ENCODE measurements around the gene PLOD2. TPM values are rescaled to one million over a fixed set of nuclear protein-coding genes. Genes with fewer than 3 reads are reported as not detected.

PLOD2 gene
- total RNA-seq, 1 donor from 2014 or later: 117 TPM

- peak overlapping the region; percentile 93 for H3K9ac ChIP-seq (ENCODE audit: low read length)
- no peaks in the 10 kb centered on the region for H3K27me3 ChIP-seq (ENCODE audit: insufficient read depth, low read length)
- Mint-ChIP-seq H3K27me3 (ENCODE audit: low read depth, unreplicated experiment) (no peaks in the 10 kb centered on the region), H3K9me3 (ENCODE audit: unreplicated experiment) (no peaks in the 10 kb centered on the region), H3K4me3 (ENCODE audit: unreplicated experiment) (peak overlapping the region; percentile 98), H3K4me1 (ENCODE audit: low read depth, unreplicated experiment) (peaks cover 30% of the 10 kb centered on the region), H3K27ac (ENCODE audit: unreplicated experiment) (no peak overlapping the region), H3K36me3 (ENCODE audit: low read depth, unreplicated experiment) (peaks cover 2% of the 10 kb centered on the region)
- FAIRE-seq (no peak), DNase-seq (ENCODE audit: low read depth) (no peak)
- H3K4me2 ChIP-seq (ENCODE audit: low read length): peak overlapping the region; percentile 94
- H3K4me1 ChIP-seq (ENCODE audit: insufficient read depth, low read length): peaks cover 18% of the 10 kb centered on the region
- TF ChIP-seq, protein P1, sequence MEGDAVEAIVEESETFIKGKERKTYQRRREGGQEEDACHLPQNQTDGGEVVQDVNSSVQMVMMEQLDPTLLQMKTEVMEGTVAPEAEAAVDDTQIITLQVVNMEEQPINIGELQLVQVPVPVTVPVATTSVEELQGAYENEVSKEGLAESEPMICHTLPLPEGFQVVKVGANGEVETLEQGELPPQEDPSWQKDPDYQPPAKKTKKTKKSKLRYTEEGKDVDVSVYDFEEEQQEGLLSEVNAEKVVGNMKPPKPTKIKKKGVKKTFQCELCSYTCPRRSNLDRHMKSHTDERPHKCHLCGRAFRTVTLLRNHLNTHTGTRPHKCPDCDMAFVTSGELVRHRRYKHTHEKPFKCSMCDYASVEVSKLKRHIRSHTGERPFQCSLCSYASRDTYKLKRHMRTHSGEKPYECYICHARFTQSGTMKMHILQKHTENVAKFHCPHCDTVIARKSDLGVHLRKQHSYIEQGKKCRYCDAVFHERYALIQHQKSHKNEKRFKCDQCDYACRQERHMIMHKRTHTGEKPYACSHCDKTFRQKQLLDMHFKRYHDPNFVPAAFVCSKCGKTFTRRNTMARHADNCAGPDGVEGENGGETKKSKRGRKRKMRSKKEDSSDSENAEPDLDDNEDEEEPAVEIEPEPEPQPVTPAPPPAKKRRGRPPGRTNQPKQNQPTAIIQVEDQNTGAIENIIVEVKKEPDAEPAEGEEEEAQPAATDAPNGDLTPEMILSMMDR (IDR thresholded peaks at IDR 0.05; ENCODE audit: insufficient read depth, low read depth, low read length): no peak
- TF ChIP-seq EZH2 (IDR thresholded peaks at IDR 0.05; ENCODE audit: insufficient read depth, low read length): no peak
- H3K4me3 ChIP-seq (ENCODE audit: insufficient read depth, low read depth, low read length): no peak overlapping the region
- no peak overlapping the region for H2AFZ ChIP-seq (ENCODE audit: low read depth, low read length)
- peaks cover 72% of the 10 kb centered on the region for H4K20me1 ChIP-seq (ENCODE audit: insufficient read depth, low read length)
- peaks cover 94% of the 10 kb centered on the region for H3K79me2 ChIP-seq (ENCODE audit: insufficient read depth, low read length)
- H3K36me3 ChIP-seq (ENCODE audit: insufficient read depth, low read length): no peaks in the 10 kb centered on the region
- no peaks in the 10 kb centered on the region for H3K9me3 ChIP-seq (ENCODE audit: insufficient read depth, low read depth, low read length)
- no peak overlapping the region for H3K27ac ChIP-seq (ENCODE audit: low read depth, low read length)
Measured at GRCh38 chr3:146157325-146158060, 3.5 kb downstream of the PLOD2 start.

DNA sequence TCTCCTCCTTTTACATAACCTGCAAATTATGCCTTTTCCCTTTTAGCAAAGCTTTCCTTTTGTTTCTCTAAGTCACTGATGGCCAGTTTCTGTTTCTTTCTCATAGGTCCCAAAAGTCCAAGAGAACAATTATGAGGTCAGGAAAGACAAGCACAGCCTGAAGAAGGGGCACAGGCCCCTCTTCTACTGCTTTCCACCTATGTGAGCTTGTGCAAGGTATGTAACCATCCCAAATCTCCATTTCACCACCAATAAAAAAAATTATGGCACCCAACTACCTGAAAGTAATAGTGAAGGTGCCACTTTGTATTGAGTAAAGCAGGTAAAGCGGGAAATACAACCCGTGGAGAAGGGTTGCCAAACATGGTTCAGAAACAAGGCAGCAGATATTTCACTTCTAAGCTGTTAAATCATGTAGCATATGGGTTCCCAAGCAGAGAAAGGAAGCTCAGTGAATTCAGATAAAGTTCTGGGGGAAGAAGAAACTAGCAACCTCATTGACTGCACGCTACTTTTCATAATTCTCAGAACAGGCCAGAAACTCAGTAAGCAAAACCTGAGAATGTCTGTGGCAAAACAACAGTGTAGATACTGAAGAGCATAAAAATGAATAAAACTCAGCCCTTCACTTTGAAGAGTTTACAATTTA is 4.2 kb downstream of the PLOD2 start:
- H3K4me3 Mint-ChIP-seq (ENCODE audit: unreplicated experiment): peak overlapping the region; percentile 98
- H3K4me2 ChIP-seq (ENCODE audit: low read length): peak overlapping the region; percentile 94
- no peaks in the 10 kb centered on the region for H3K27me3 Mint-ChIP-seq (ENCODE audit: low read depth, unreplicated experiment)
- no peak overlapping the region for H3K27ac ChIP-seq (ENCODE audit: low read depth, low read length)
- H3K27me3 ChIP-seq (ENCODE audit: insufficient read depth, low read length): no peaks in the 10 kb centered on the region
- no peak for FAIRE-seq
- no peak overlapping the region for H3K9ac ChIP-seq (ENCODE audit: low read length)
- no peaks in the 10 kb centered on the region for H3K9me3 ChIP-seq (ENCODE audit: insufficient read depth, low read depth, low read length)
- H3K27ac Mint-ChIP-seq (ENCODE audit: unreplicated experiment): no peak overlapping the region
- peaks cover 78% of the 10 kb centered on the region for H4K20me1 ChIP-seq (ENCODE audit: insufficient read depth, low read length)
- peaks cover 11% of the 10 kb centered on the region for H3K4me1 ChIP-seq (ENCODE audit: insufficient read depth, low read length)
- H3K4me3 ChIP-seq (ENCODE audit: insufficient read depth, low read depth, low read length): no peak overlapping the region
- DNase-seq (ENCODE audit: low read depth): no peak
- peaks cover 32% of the 10 kb centered on the region for H3K4me1 Mint-ChIP-seq (ENCODE audit: low read depth, unreplicated experiment)
- H3K36me3 Mint-ChIP-seq (ENCODE audit: low read depth, unreplicated experiment): peaks cover 2% of the 10 kb centered on the region
- peaks cover 95% of the 10 kb centered on the region for H3K79me2 ChIP-seq (ENCODE audit: insufficient read depth, low read length)
- no peaks in the 10 kb centered on the region for H3K9me3 Mint-ChIP-seq (ENCODE audit: unreplicated experiment)
- H2AFZ ChIP-seq (ENCODE audit: low read depth, low read length): no peak overlapping the region
- H3K36me3 ChIP-seq (ENCODE audit: insufficient read depth, low read length): no peaks in the 10 kb centered on the region
- TF ChIP-seq, protein P1 (IDR thresholded peaks at IDR 0.05; ENCODE audit: insufficient read depth, low read depth, low read length): no peak
- no peak for TF ChIP-seq EZH2 (IDR thresholded peaks at IDR 0.05; ENCODE audit: insufficient read depth, low read length)

- H3K4me1 ChIP-seq (ENCODE audit: insufficient read depth, low read length): peaks cover 6% of the 10 kb centered on the region
- DNase-seq (ENCODE audit: low read depth) (no peak), FAIRE-seq (no peak)
- H3K36me3 Mint-ChIP-seq (ENCODE audit: low read depth, unreplicated experiment): peaks cover 5% of the 10 kb centered on the region
- no peak overlapping the region for H3K9ac ChIP-seq (ENCODE audit: low read length)
- H3K27ac ChIP-seq (ENCODE audit: low read depth, low read length): no peak overlapping the region
- peaks cover 30% of the 10 kb centered on the region for H3K4me1 Mint-ChIP-seq (ENCODE audit: low read depth, unreplicated experiment)
- H3K27me3 Mint-ChIP-seq (ENCODE audit: low read depth, unreplicated experiment): no peaks in the 10 kb centered on the region
- H3K27me3 ChIP-seq (ENCODE audit: insufficient read depth, low read length): no peaks in the 10 kb centered on the region
- H3K27ac Mint-ChIP-seq (ENCODE audit: unreplicated experiment): no peak overlapping the region
- H4K20me1 ChIP-seq (ENCODE audit: insufficient read depth, low read length): peaks cover 83% of the 10 kb centered on the region
- no peak overlapping the region for H3K4me3 ChIP-seq (ENCODE audit: insufficient read depth, low read depth, low read length)
- peaks cover 96% of the 10 kb centered on the region for H3K79me2 ChIP-seq (ENCODE audit: insufficient read depth, low read length)
- H3K9me3 Mint-ChIP-seq (ENCODE audit: unreplicated experiment): no peaks in the 10 kb centered on the region
- H3K36me3 ChIP-seq (ENCODE audit: insufficient read depth, low read length): no peaks in the 10 kb centered on the region
- H3K9me3 ChIP-seq (ENCODE audit: insufficient read depth, low read depth, low read length): no peaks in the 10 kb centered on the region
- H2AFZ ChIP-seq (ENCODE audit: low read depth, low read length): no peak overlapping the region
- peak overlapping the region; percentile 94 for H3K4me2 ChIP-seq (ENCODE audit: low read length)
- no peak for TF ChIP-seq EZH2 (IDR thresholded peaks at IDR 0.05; ENCODE audit: insufficient read depth, low read length)
- TF ChIP-seq, protein P1 (IDR thresholded peaks at IDR 0.05; ENCODE audit: insufficient read depth, low read depth, low read length): no peak
- peak overlapping the region; percentile 4 for H3K4me3 Mint-ChIP-seq (ENCODE audit: unreplicated experiment)
Measured at GRCh38 chr3:146156095-146156494, 4.9 kb downstream of the PLOD2 start.

Measured in astrocyte (in vitro differentiated cells and primary cell).